T-helper 2 cell treated with Interferon-gamma antibody and Interleukin-4, amounts not matched to agents 100 ng/mL and 5 ng/mL, for 36 hours (primary cell): ENCODE measurements around the gene LRRC59. TPM values are rescaled to one million over a fixed set of nuclear protein-coding genes. Genes with fewer than 3 reads are reported as not detected.

Experiments used
- intact Hi-C: fragments of 100-400 bp; cut with micrococcal nuclease; formaldehyde crosslinking; loops from one replicate; pipeline ENCODE4 v1.15.1; 2023
- total RNA-seq: library from RNA; stranded (reverse); gene quantifications from 2 replicates; pipeline ENCODE4 v1.2.3, GENCODE V29; 2022

The LRRC59 gene
- total RNA-seq, 1 donor from 2014 or later: 92.8 TPM

GRCh38 chr17:50388728-50389127 lies 8.6 kb downstream of the LRRC59 start:
- intact Hi-C loops: no loop called here

DNA sequence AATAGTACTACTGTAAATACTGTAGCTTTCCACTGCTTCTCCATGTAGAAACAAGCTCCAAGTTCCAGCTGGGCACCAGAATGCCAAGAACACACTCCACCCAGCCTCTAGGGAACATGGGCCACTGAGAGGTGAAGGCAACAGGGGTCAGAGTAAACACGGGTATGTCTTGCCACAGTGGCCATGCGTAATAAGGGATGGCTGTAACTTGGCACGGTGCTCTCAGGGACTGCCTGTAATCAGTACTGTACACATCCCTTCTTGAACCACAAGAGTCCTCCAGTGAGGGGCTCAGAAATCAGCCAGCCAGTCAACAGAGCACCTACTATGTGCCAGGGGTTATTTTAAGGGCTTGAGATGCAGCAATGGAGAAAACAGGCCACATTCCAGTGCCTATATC lies 10.8 kb downstream of the LRRC59 start:
- intact Hi-C loops: no loop called here

GRCh38 chr17:50382931-50383330 lies 14.4 kb downstream of the LRRC59 start:
- intact Hi-C loops: no loop called here

- intact Hi-C loops: no loop called here
Observed at GRCh38 chr17:50381920-50382319, 15.4 kb downstream of the LRRC59 start.

- intact Hi-C loops: no loop called here
Observed at GRCh38 chr17:50381260-50381815, 16.0 kb downstream of the LRRC59 start.

- intact Hi-C loops: no loop called here
Observed at GRCh38 chr17:50380369-50381259, 16.7 kb downstream of the LRRC59 start.

DNA sequence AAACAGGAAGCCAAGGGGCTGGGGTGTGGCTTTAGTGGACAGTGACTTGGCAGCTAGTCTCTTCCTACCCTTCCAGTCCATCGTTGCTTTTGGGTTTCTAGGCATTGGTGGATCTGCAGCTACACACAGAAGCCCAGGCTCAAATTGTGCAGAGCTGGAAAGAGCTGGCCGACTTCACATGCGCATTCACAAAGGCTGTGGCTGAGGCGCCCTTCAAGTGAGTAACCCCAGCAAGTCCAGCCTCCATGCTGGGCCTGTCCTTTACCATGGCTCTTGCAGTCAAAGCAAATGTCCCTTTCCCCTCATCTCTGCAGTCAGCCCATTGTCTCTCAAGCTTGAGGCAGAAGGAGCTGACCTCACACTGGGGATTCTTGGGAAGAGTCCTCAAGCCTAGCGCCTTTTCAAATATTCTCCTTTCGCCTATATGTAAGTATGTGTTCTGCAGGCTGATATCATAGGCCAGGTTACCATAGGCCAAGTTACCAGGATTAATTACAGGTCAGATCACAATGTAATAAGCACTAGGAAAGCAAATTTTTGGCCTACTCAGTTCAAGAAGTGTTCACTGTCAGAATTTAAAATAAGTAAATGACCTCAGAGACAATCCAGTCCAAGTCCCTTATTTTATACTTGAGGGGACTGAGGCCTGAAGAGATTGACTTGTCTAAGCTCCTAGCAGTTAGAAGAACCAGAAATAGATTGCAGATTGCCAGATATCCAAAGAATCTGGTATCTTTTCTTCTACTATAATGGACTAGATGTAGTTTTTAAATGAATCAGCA lies 17.8 kb downstream of the LRRC59 start:
- intact Hi-C loops: no loop called here

DNA sequence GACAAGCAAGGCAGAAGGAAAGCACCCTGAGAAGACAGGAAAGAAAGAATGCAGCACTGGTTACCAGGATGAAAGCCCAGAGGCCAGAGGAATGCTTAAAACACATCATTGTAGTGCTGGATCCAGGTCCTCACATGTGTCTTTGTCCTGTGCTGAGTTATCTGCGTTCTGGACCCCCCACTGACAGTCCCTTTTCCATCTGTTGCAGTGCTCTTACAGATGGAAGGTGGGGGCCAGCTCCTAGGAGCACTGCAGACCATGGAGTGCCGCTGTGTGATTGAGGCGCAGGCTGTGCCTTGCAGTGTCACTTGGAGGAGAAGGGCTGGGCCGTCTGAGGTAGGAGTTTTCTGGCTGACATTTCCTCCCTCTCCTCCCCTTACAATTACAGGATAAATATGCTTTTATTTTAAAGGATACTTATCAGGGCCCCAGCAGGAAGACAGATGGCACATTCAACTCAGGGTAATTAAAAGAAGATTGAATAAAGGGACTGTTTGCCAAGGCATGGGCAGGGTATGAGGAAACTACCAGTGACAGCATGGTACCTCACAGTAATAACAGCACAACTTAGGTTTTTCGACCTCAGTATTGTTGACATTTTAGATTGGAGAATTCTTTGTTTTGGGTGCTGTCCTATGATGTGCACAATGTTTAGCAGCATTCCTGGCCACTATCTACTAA lies 21.3 kb downstream of the LRRC59 start:
- intact Hi-C loops: no loop called here

- intact Hi-C loops: loop anchor here (2.0 to 5.0 kb wide), 3 partner anchors 23 to 334 kb away; partner anchors contain the start of genes ANKRD40, LRRC59 and RSAD1
Observed at GRCh38 chr17:50373705-50374104, 23.6 kb downstream of the LRRC59 start.

- intact Hi-C loops: loop anchor here (2.0 to 5.0 kb wide), 3 partner anchors 24 to 334 kb away; partner anchors contain the start of genes ANKRD40, LRRC59 and RSAD1
Observed at GRCh38 chr17:50372758-50373556, 24.4 kb downstream of the LRRC59 start, which contains the start of the genes EME1 and MRPL27. EME1 (plus strand) TSS chr17:50373229; CDS start chr17:50375209, 1,980 bp downstream. MRPL27 (minus strand) TSS chr17:50373184; CDS start chr17:50373170, 14 bp downstream.

DNA sequence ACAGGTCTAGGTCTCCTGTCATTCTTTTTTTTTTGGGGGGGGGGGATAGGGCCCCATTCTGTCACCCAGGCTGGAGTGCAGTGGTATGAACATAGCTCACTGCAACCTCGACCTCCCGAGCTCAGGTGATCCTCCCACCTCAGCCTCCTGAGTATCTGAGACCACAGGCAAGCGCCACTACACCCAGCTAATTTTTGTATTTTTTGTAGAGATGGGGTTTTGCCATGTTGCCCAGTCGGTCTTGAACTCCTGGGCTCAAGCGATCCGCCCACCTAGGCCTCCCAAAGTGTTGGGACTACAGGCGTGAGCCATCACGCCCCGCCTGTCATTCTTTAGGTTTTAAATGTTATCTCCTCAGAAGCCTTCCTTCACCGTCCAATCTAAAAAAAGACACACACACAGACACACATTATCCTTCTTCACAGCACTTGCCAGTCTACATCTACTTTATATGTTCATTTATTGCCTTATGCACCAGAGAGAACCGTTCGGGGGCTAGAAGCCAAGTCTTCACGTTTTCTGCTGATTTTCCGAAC lies 25.0 kb downstream of the LRRC59 start:
- intact Hi-C loops: loop anchor here (2.0 to 5.0 kb wide), 3 partner anchors 25 to 335 kb away; partner anchors contain the start of genes ANKRD40, LRRC59 and RSAD1

- intact Hi-C loops: loop anchor here (5.0 kb wide), 1 partner anchor 336 kb away; the partner anchor contains the start of gene ANKRD40
Observed at GRCh38 chr17:50371526-50371925, 25.8 kb downstream of the LRRC59 start.

- intact Hi-C loops: loop anchor here (5.0 kb wide), 1 partner anchor 337 kb away; the partner anchor contains the start of gene ANKRD40
Observed at GRCh38 chr17:50370052-50370451, 27.3 kb downstream of the LRRC59 start.

DNA sequence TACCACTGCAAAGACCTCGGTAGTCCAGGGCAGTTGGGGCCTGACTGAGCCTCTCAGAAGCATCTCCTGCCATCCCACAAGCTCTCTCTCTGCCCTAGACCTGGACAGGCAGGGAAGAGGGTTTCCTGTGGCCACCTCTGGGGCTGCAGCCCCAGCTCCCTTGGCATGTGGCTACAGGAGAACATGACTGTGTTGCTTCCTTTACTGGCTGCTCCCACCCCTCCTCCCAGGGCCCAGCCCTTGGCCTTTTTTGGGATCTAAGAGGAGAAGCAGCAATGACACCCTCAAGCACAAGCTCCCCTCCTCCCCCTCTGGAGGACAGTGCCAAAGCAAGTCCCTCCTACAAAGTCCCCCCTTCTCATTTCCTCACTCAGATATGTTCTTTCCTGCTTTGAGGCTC lies 29.9 kb downstream of the LRRC59 start:
- intact Hi-C loops: no loop called here

- intact Hi-C loops: no loop called here
Observed at GRCh38 chr17:50365649-50366393, 31.5 kb downstream of the LRRC59 start.

DNA sequence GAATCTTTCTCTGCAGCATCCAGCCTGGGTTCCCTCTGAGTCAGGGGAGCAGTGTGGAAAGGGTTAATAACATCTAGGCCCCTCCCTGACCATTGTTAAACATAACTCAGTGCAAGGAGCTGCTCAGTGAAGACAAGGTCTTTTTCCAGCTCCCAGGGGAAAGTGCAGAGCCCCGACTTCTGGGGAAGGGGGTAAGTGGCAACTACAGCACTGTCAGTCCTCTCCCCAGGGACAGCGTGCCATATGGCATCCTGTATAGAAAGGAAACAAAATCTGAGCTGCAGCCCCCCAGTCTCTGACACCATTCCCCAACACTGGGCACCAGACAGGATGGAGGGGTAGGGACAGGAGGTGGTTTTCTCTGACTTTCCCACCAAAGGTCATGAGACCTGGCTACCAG lies 32.2 kb downstream of the LRRC59 start:
- intact Hi-C loops: no loop called here

DNA sequence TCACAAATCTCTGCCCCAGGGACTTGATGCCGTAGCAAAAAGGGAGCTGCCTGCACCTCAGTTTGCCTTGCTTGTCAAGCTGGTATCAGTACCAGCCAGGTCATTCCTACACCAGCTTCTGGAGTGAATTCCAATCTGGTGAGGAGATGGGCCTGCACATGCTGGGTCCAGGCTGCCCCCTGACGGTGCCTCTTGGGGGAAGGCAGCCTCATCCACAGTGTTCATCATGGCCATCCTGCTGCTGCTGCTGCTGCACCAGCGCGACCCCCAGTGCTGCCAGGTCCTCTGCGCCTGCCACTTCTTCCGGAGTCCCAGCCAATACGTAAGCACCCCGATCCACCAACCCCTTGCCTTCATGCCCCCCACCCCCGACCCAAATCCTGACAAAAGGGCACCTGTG lies 32.6 kb downstream of the LRRC59 start:
- intact Hi-C loops: no loop called here

GRCh38 chr17:50364061-50364458 lies 33.3 kb downstream of the LRRC59 start:
- intact Hi-C loops: no loop called here
